Activated CD4-positive, CD25-positive, alpha-beta regulatory T cell (primary cell): ENCODE results near the gene EHD1.
A peak's percentile ranks its signal among the peaks of the same experiment; 100 is the strongest.

ENCODE experiments used
- DNase-seq, 4 experiments: peaks; one replicate each; lab custom pipeline; 2025; lab: John Stamatoyannopoulos, UW

EHD1 gene

DNA sequence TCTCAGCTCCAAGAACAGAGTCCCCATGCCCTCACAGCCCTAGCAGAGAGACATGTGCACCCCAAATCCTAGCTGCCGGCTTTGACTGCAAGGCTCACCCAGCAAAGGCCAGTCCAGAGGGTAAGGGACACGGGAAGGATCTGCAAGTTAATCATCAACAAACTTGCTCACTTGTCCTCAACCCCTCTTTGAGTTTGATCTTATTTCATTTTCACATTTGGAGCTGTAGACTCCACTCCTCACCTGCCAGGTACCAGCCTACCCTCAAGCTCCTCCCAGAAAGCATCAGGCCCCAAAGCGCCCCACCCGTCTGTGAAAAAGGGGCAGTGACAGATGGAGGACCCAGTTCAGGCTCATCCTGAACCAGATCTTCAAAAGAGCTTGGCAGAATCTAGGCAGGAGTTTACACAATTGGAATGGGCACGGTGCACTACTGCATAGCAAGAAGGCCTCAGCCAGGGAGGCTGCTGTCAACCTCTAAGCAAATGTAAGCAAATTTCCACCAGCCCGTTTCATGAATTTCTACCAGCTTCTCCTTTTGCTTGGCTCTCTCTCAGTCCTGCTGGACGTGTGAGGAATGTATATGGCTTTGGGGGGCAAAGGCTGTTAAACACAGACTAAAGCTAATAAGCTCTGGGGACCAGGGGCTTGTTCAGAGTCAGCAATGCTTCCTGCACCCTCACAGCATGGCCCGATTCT, 5.5 kb downstream of the EHD1 start:
- no peak for DNase-seq

DNA sequence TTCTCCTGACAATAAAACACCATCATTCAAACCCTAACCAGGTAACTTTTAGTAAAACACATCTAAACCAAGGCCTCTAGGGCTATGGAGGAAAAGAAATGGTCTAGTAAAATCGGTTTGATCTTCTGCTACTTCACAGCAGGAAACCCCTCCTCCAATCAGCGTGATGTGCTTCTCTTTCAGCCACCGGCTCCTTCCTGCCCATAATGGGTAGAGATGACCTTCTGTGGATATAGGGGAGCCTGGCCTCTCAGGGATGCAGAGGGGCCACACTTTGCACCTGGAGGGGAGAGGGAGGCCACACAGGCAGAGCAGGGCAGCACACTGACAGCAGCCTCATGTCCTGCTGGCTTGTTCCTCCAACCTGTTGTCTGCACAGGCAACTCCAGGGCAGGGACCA, 6.9 kb downstream of the EHD1 start:
- DNase-seq = no peak

GRCh38 chr11:64870893-64871466, 7.4 kb downstream of the EHD1 start:
- DNase-seq = no peak

DNA sequence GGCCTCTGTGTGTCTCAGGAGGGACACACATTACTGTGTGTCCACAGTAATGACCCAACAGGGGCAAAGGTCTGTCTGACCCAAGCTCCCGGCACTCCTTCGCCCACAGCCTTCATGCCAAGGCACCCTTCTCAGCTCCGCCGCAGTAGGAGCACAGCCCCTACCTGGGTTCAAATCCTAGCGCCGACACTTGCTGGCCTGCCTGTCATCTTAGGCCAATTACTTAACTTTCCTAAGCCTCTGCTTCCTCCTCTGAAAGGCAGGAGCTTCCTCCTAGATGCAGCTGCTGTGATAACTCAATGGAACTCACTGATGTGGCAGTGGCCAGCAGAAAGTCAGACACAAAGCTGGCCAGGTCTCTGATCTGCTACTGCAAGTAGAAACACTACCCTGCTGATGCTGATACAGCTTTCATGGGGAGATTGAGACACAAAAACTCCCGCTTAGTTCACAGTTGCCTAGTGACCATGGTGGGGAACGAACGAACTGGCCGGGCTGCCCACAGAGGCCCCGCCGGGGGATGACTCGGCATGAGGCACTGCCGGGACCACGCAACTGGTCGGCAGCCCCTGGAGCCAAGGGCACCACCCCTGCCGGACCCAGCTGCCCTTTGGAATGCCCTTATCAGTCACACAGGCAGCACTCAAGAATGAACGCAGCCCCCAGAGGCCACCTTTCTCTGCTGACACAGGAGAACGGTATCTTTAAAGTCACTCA, 8.1 kb downstream of the EHD1 start:
- no peak for DNase-seq

GRCh38 chr11:64869571-64870175, 8.7 kb downstream of the EHD1 start:
- no peak for DNase-seq

- no peak for DNase-seq
These were observed 9.4 kb downstream of the EHD1 start for GRCh38 chr11:64868904-64869570.

- no peak for DNase-seq
These were observed 10.5 kb downstream of the EHD1 start for GRCh38 chr11:64867748-64868462.

DNA sequence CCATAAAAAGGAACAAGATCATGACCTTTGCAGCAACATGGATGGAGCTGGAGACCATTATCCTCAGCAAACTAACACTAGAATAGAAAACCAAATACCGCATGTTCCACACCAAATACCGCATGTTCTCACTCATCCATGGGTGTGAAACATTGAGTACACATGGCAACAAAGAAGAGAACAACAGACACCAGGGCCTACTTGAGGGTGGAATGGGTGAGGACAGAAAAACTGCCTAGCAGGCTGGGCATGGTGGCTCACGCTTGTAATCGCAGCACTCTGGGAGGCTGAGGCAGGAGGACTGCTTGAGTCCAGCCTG, 12.3 kb downstream of the EHD1 start:
- DNase-seq = no peak

- DNase-seq = no peak
These were observed 12.9 kb downstream of the EHD1 start for GRCh38 chr11:64865286-64866172.

DNA sequence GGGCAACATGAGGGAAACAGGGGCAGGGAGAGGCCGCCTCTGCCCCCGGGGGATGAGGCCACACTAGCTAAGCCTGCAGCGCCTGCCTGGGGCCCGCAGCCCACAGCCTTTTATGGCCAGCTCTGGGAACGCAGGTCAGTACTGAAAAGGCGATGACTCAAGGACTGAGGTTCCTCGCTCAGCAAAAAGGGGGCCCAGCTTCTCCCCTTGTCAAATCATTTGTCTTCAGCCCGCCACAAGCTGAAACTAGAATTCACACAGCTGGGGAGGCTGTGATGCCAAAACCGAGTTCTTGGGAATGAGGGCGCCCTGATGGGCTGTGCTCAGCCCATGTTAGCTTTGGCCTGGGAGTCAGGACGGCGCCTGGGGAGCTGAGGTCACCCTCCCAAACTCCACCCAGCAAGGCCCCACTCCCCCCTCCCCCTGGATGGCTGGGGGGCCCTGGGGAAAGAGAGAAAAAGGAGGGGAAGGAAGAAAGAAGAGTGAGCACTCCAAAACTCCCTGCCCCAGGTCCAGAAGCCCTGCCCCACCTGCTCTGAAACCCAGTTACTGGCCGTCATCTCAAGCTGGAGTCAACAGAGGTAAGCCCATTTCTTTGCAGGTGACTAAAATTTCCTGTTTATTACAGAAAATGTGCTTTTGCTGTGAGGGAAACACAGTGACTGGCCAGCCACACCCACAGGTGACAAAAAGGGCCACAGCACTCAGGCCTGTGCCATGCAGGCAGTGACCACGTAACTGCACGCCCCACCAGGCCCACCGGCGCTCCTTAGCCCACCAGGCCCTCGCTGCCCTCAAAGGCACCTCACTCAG, 13.7 kb downstream of the EHD1 start:
- DNase-seq = peak in 2 of 4 experiments; percentile 26 to 32

DNA sequence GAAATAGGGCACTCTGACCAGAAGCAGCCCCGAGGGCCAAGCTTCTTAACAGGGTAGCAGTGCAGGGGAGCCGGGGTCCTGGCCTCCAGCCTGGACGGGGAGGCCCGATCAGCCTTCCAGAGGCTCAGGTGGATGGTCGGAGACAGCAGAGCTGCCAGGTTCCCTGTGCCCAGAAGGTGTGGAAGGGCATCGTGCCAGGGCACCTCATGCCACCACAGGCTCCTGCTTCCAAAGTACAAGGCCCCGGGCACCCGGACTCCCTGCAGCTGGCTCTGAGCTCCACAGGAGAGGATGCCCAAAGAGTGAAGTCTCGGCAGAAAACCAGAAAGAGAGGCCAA, 14.3 kb downstream of the EHD1 start:
- DNase-seq = no peak

DNA sequence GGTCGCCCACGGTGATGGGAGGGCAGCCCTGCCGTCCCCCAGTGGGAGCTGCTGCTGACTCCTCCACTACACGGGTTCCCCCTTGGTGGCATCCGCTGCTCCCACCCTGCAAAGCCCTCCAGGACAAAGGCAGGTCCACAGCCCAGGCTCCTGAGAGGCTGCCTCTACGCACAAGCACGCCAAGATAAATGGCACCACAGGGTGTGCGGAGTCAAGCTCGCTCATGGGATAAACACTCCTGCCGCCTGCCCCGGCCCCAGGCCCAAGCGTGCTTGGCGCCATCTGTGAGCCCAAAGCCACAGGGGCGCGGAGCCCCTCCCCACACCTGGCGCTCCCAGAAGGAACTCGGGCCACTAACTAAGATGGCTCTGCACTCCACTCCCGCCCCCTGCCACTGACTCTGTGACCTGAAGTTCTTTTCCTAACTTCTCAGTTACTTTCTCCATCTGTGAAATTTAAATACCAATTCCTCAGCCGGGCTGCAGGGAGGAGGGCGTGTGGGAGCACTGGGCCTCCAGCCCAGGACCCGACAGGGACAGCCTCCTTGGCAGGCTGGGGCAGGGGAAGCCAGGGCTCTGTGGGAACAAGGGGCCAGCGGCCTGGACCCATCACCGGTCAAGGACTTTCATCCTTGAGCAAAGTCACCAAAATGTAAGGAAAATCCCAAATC, 14.9 kb downstream of the EHD1 start:
- DNase-seq = no peak

DNA sequence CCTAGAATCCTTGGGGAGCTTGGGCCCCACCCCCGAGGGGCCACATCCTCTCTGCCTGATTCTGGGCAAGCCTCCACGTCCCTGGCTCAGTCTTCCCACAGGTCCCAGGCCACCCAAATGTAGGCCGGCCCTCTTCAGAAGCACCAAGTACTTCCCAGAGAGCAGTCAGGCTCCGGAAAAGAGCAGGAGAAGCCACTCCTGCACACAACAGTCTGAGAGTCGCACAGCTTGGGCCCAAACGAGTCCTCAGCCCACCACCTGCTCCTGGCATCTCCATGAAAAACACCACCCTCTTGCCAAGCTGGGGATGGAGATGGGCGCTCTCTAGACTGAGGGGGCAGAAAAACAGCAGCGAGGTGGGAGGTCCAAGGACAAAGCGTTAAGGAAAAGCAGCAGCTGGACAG, 15.4 kb downstream of the EHD1 start:
- no peak for DNase-seq

- no peak for DNase-seq
These were observed 17.0 kb downstream of the EHD1 start for GRCh38 chr11:64861227-64861975.

- peak in 2 of 4 experiments; percentile 31 to 43 for DNase-seq
These were observed 18.6 kb downstream of the EHD1 start for GRCh38 chr11:64859542-64860414.

DNA sequence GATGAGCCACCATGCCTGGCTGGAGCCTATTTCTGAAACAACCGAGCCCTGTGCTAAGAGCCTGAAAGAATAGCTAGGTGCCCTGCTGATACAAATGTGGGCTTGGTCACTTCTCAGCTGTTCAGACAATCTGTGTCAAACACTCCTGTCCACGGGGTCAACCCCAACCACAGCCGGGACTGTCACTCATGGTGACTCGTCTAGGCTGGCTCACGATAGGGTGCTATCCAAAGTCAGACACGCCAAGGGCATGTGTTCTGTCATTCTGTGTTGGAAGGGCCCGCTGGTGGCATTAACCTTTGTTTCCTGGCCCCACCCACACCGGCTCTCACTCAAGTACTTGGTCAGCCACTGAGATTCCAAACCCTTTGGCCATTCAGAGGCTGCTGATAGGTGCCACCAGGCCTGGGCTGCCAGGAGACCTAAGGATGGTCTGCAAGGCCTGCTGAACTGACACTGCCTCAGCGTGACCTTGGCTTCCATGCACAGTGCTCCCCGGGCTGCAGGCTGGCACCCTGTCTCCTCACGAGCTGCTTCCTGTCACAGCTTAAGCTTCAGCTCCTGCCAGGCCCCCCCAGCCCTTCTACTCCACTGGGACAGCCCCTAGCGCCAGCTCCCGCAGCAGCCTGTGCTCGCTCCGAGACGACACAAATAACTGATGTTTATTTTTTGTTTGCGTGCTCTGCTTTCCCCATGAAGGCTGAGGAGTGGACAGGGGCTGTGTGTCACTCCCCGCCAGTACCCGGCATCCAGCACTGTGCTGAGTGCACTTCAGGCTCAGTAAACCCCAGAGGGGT, 19.8 kb downstream of the EHD1 start:
- DNase-seq = peak in 2 of 4 experiments; percentile 43 to 50

- no peak for DNase-seq
These were observed 20.9 kb downstream of the EHD1 start for GRCh38 chr11:64857485-64857884.
